Measurements from ENCODE around the gene TMTC4.
"Not testable (repeated sequence)": the region's sequence is repeated elsewhere in the genome, so short reads cannot be mapped to it uniquely, and the experiment has no call there.

The TMTC4 gene

GRCh38 chr13:100674572-100674871 is at the start of gene TMTC4:
Gene TMTC4, minus strand, starts transcription at chr13:100674795. Its CDS starts 4,433 bp downstream, at chr13:100670362.
- no peak for DNase-seq (ENCODE audit: low spot score)

GRCh38 chr13:100722517-100722916 is 47.9 kb upstream of the TMTC4 start:
- no peak for DNase-seq (ENCODE audit: low spot score)

GRCh38 chr13:100721885-100722512 is 47.4 kb upstream of the TMTC4 start:
- peak; percentile 65 for DNase-seq (ENCODE audit: low spot score)

GRCh38 chr13:100715604-100716003 is 41.0 kb upstream of the TMTC4 start:
- DNase-seq (ENCODE audit: low spot score) = no peak

GRCh38 chr13:100714478-100714877 is 39.9 kb upstream of the TMTC4 start:
- no peak for DNase-seq (ENCODE audit: low spot score)

- no peak for DNase-seq (ENCODE audit: low spot score)
These were observed 35.6 kb upstream of the TMTC4 start for GRCh38 chr13:100710176-100710575.

- no peak for DNase-seq (ENCODE audit: low spot score)
These were observed 33.5 kb upstream of the TMTC4 start for GRCh38 chr13:100707818-100708740.

GRCh38 chr13:100698331-100698730 is 23.7 kb upstream of the TMTC4 start:
- not testable (repeated sequence) for DNase-seq (ENCODE audit: low spot score)

GRCh38 chr13:100695509-100695773 is 20.8 kb upstream of the TMTC4 start:
- no peak for DNase-seq (ENCODE audit: low spot score)

GRCh38 chr13:100694722-100695508 is 20.3 kb upstream of the TMTC4 start:
- peak; percentile 65 for DNase-seq (ENCODE audit: low spot score)

- DNase-seq (ENCODE audit: low spot score) = no peak
These were observed 14.6 kb upstream of the TMTC4 start for GRCh38 chr13:100689191-100689590.

- no peak for DNase-seq (ENCODE audit: low spot score)
These were observed 5.5 kb upstream of the TMTC4 start for GRCh38 chr13:100680131-100680530.

GRCh38 chr13:100677128-100677527 is 2.5 kb upstream of the TMTC4 start:
- not testable (repeated sequence) for DNase-seq (ENCODE audit: low spot score)

GRCh38 chr13:100675661-100676129 is 1.1 kb upstream of the TMTC4 start:
- DNase-seq (ENCODE audit: low spot score) = no peak

GRCh38 chr13:100674872-100675660 is 471 bp upstream of the TMTC4 start:
- DNase-seq (ENCODE audit: low spot score) = peak; percentile 99

GRCh38 chr13:100673713-100674571 is 653 bp downstream of the TMTC4 start:
- peak; percentile 77 for DNase-seq (ENCODE audit: low spot score)

- no peak for DNase-seq (ENCODE audit: low spot score)
These were observed 1.3 kb downstream of the TMTC4 start for GRCh38 chr13:100673376-100673712.

GRCh38 chr13:100671389-100672182 is 3.0 kb downstream of the TMTC4 start:
- DNase-seq (ENCODE audit: low spot score) = no peak

- DNase-seq (ENCODE audit: low spot score) = peak; percentile 37
These were observed 6.2 kb downstream of the TMTC4 start for GRCh38 chr13:100668408-100668807.

- DNase-seq (ENCODE audit: low spot score) = no peak
These were observed 6.7 kb downstream of the TMTC4 start for GRCh38 chr13:100667894-100668293.
